ENCODE measurements around the gene ZNF534.

DNA sequence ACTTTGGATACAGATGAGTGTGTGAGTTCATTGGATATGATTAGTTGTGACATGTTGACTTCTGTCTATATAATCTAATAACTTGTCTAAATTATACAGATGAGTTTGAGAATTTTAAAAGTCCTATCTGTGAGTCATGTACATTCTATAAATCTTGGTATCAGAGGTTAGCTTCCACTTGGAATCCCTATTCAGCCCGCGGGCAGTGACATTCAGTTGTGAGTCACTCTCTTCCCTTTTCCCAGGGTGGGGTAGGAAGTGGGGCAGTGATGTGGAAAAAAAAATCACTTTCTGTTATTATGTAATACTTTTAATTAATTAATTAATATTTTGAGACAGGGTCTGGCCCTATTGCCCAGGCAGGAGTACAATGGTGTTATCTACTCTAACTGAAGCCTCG lies 65.6 kb downstream of the ZNF534 start:
- TF ChIP-seq POLR2A (IDR thresholded peaks at IDR 0.05; ENCODE audit: low read length) (no peak), GATA1 (IDR thresholded peaks at IDR 0.05; ENCODE audit: low read depth, low read length) (no peak)

Measured in erythroblast (primary cell).